ENCODE measurements around the gene BTNL8.
"Not testable (repeated sequence)": the region's sequence is repeated elsewhere in the genome, so short reads cannot be mapped to it uniquely, and the experiment has no call there.

BTNL8 gene

DNA sequence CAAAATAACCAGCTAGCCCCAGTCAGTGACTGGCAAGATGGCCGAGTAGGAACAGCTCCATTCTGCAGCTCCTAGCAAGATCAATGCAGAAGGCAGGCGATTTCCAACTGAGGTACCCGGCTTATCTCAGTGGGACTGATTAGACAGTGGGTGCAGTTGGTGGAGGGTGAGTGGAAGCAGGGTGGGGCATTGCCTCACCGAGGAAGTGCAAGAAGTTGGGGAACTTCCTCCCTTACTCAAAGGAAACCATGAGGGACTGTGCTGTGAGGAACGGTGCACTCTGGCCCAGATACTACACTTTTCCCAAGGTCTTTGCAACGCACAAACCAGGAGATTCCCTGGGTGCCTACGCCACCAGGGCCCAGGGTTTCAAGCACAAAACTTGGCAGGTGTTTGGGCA lies 9.6 kb upstream of the BTNL8 start:
- Histone ChIP-seq H3K4me1 (ENCODE audit: insufficient read depth, low read length) (no peaks in the 10 kb centered on the region), H3K36me3 (ENCODE audit: insufficient read depth, low read depth, low read length) (no peaks in the 10 kb centered on the region), H3K27me3 (ENCODE audit: insufficient read depth, low read length) (no peaks in the 10 kb centered on the region), H3K9ac (ENCODE audit: low read depth, low read length) (no peak overlapping the region), H3K9me3 (ENCODE audit: insufficient read depth, low read depth, low read length) (no peaks in the 10 kb centered on the region), H3K27ac (ENCODE audit: low read length) (no peak overlapping the region), H3K4me3 (ENCODE audit: low read length) (no peak overlapping the region)

DNA sequence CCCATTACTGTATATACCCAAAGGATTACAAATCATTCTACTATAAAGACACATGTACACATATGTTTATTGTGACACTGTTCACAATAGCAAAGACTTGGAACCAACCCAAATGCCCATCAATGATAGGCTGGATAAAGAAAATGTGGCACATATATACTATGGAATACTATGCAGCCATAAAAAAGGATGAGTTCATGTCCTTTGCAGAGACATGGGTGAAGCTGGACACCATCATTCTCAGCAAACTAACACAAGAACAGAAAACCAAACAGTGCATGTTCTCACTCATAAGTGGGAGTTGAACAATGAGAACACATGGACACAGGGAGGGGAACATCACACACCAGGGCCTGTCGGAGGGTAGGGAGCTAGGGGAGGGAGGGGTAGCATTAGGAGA lies 3.6 kb upstream of the BTNL8 start:
- H3K36me3 ChIP-seq (ENCODE audit: insufficient read depth, low read depth, low read length); H3K4me3 ChIP-seq (ENCODE audit: low read length); H3K4me1 ChIP-seq (ENCODE audit: insufficient read depth, low read length): not testable (repeated sequence)

DNA sequence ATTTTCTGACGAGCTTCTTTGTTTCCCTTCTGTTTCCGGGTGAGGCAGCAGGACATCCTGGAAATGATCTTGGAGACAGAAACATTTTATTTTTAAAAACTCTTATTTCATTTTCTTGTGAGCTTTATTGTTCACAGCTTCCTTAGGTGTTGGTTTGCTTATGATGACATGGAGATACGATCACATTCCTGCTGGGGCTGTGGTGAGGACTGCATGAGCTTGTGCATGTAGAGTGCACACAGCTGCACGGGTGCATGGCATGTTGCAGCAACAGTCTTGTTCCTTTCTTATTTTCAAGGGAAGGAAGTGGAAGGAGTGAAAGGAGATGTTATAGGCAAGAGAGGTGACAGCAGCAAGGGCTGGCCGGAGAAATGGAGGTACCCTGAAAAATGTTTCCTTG lies 1.2 kb downstream of the BTNL8 start:
- Histone ChIP-seq H3K9ac (ENCODE audit: low read depth, low read length) (no peak overlapping the region), H3K36me3 (ENCODE audit: insufficient read depth, low read depth, low read length) (no peaks in the 10 kb centered on the region), H3K9me3 (ENCODE audit: insufficient read depth, low read depth, low read length) (no peaks in the 10 kb centered on the region), H3K27me3 (ENCODE audit: insufficient read depth, low read length) (no peaks in the 10 kb centered on the region), H3K27ac (ENCODE audit: low read length) (no peak overlapping the region), H3K4me1 (ENCODE audit: insufficient read depth, low read length) (no peaks in the 10 kb centered on the region), H3K4me3 (ENCODE audit: low read length) (no peak overlapping the region)

More for the DNA sequence above, 3.6 kb upstream of the BTNL8 start:
- not testable (repeated sequence) for H3K9me3 ChIP-seq (ENCODE audit: insufficient read depth, low read depth, low read length); H3K9ac ChIP-seq (ENCODE audit: low read depth, low read length); H3K27me3 ChIP-seq (ENCODE audit: insufficient read depth, low read length); H3K27ac ChIP-seq (ENCODE audit: low read length)

DNA sequence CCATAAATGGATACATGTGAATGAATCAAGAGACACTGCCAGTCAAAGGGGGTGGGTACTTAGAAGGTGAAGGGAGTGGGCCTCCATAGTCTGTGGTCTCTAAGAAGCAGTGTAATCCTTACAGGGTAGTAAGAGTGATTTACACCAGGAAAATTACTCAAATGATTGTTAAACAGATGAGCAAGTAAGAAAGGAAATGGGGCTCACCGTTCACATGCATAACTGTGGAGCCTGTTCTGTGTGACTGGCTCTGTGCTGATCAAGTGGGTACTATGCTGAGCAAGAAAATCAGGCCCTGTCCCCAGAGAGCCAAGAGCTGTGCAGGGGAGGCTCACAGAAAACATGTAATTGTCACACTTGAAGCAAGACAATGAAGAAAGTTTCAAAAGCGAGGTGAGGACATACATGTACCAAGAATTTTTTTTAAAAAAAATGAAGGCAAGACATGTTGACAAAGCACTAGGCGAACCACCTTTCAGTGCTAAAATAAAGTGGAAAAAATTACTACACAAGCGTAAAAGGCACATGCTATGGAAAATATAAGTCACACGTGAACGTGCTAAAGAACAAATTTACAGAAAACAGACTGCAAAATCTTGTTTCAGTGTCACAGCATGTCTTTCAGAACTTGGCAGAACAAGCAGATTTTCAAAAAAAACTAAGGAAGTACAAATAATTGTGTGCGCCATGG lies 2.5 kb downstream of the BTNL8 start:
- Histone ChIP-seq H3K4me1 (ENCODE audit: insufficient read depth, low read length) (no peaks in the 10 kb centered on the region), H3K27ac (ENCODE audit: low read length) (no peak overlapping the region), H3K9ac (ENCODE audit: low read depth, low read length) (no peak overlapping the region), H3K36me3 (ENCODE audit: insufficient read depth, low read depth, low read length) (no peaks in the 10 kb centered on the region), H3K4me3 (ENCODE audit: low read length) (no peak overlapping the region), H3K27me3 (ENCODE audit: insufficient read depth, low read length) (no peaks in the 10 kb centered on the region), H3K9me3 (ENCODE audit: insufficient read depth, low read depth, low read length) (no peaks in the 10 kb centered on the region)

DNA sequence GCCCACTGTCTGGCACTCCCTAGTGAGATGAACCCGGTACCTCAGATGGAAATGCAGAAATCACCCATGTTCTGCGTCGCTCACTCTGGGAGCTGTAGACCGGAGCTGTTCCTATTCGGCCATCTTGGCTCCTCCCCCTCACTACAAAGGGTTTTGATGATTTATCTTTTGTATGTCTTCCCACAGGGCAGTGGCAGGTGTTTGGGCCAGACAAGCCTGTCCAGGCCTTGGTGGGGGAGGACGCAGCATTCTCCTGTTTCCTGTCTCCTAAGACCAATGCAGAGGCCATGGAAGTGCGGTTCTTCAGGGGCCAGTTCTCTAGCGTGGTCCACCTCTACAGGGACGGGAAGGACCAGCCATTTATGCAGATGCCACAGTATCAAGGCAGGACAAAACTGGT lies 9.4 kb downstream of the BTNL8 start:
- no peaks in the 10 kb centered on the region; the same call in 1 of the 2 replicates for H3K9me3 ChIP-seq (ENCODE audit: insufficient read depth, low read depth, low read length)
- H3K4me3 ChIP-seq (ENCODE audit: low read length) = peak overlapping the region; percentile 2; the same call in 1 of the 2 replicates
- peaks cover 14% of the 10 kb centered on the region; the same call in 1 of the 2 replicates for H3K4me1 ChIP-seq (ENCODE audit: insufficient read depth, low read length)
- H3K27me3 ChIP-seq (ENCODE audit: insufficient read depth, low read length) = no peaks in the 10 kb centered on the region
- H3K27ac ChIP-seq (ENCODE audit: low read length) = no peak overlapping the region
- no peaks in the 10 kb centered on the region for H3K36me3 ChIP-seq (ENCODE audit: insufficient read depth, low read depth, low read length)
- H3K9ac ChIP-seq (ENCODE audit: low read depth, low read length) = no peak overlapping the region

DNA sequence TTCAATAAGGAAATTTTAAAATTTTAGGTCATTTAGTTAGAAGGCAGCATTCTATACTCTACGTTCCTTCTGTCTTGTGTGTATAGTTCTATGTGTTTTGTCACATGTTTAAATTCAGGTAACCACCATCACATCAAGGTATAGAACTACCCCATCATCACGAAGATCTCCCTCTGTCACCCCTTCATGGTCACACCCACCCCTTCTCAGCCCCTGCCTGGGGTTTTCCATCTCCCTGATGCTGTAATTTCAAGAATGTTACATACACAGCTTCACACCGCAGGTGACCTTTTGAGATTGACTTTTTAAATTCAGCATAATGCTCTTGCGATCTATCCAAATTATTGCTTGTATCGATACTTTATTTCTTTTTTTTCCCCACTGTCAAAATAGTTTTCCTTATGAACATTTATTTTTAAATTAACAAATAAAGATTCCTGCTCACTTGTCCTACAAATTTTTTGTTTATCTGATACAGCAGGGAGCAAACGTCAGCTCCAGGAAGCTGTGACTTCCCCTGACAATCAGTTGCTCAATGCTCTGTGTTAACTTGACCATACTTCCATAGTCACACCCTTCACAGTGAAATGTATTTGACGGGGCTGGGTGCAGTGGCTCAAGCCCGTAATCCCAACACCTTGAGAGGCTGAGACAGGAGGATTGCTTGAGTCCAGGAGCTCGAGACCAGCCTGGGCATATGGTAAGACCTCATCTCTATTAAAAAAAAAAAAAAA lies 10.2 kb downstream of the BTNL8 start:
- Histone ChIP-seq H3K27ac (ENCODE audit: low read length) (no peak overlapping the region), H3K36me3 (ENCODE audit: insufficient read depth, low read depth, low read length) (no peaks in the 10 kb centered on the region)

DNA sequence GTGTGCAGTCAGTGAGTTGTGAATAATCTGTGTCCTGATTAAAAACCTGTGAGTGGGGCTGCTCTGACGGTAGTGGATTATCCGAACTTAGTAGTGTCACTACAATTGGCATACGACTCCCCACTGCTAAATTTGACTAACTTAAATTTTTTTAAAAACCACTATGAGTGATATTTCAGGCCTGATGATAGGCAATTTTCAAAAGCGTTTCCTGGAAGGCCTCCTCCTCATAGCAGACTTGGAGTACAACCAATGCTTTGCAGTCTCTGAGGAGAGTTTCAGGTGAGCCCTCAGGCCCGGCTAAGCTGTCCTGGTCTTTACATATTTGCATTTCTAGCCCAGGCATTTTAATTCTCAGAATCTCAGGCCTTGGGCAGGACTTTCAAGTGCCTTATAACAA lies 10.8 kb downstream of the BTNL8 start:
- Histone ChIP-seq H3K27ac (ENCODE audit: low read length) (no peak overlapping the region), H3K9me3 (ENCODE audit: insufficient read depth, low read depth, low read length) (no peaks in the 10 kb centered on the region; the same call in 1 of the 2 replicates), H3K27me3 (ENCODE audit: insufficient read depth, low read length) (no peaks in the 10 kb centered on the region), H3K4me1 (ENCODE audit: insufficient read depth, low read length) (peaks cover 14% of the 10 kb centered on the region; the same call in 1 of the 2 replicates), H3K9ac (ENCODE audit: low read depth, low read length) (no peak overlapping the region), H3K36me3 (ENCODE audit: insufficient read depth, low read depth, low read length) (no peaks in the 10 kb centered on the region), H3K4me3 (ENCODE audit: low read length) (no peak overlapping the region)

More for the DNA sequence above, 10.2 kb downstream of the BTNL8 start:
- no peaks in the 10 kb centered on the region for H3K27me3 ChIP-seq (ENCODE audit: insufficient read depth, low read length)
- H3K9me3 ChIP-seq (ENCODE audit: insufficient read depth, low read depth, low read length) = no peaks in the 10 kb centered on the region; the same call in 1 of the 2 replicates
- H3K9ac ChIP-seq (ENCODE audit: low read depth, low read length) = no peak overlapping the region
- H3K4me1 ChIP-seq (ENCODE audit: insufficient read depth, low read length) = peaks cover 14% of the 10 kb centered on the region; the same call in 1 of the 2 replicates
- no peak overlapping the region for H3K4me3 ChIP-seq (ENCODE audit: low read length)

DNA sequence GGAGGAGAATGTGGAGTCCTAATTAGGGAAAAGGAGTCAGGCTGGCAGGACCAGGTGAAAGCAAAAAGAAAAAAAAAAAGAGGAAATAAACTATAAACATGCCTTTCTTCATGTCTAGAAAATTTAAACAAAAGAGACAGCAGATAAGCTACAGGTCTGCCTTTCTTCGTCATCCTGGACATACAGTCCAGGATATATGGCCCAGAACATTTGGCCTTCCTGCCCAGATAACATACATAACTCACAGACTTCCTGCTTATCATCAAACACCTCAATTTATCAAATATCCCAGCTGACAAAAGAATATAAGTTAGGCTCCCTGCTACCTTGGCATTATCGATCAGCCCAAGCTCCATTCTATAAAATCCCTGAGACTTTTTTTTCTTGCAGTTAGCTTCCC lies 11.2 kb downstream of the BTNL8 start:
- H3K9ac ChIP-seq (ENCODE audit: low read depth, low read length) = no peak overlapping the region
- peaks cover 14% of the 10 kb centered on the region; the same call in 1 of the 2 replicates for H3K4me1 ChIP-seq (ENCODE audit: insufficient read depth, low read length)
- no peaks in the 10 kb centered on the region for H3K36me3 ChIP-seq (ENCODE audit: insufficient read depth, low read depth, low read length)
- no peaks in the 10 kb centered on the region for H3K27me3 ChIP-seq (ENCODE audit: insufficient read depth, low read length)
- no peak overlapping the region for H3K4me3 ChIP-seq (ENCODE audit: low read length)
- no peaks in the 10 kb centered on the region; the same call in 1 of the 2 replicates for H3K9me3 ChIP-seq (ENCODE audit: insufficient read depth, low read depth, low read length)
- no peak overlapping the region for H3K27ac ChIP-seq (ENCODE audit: low read length)

DNA sequence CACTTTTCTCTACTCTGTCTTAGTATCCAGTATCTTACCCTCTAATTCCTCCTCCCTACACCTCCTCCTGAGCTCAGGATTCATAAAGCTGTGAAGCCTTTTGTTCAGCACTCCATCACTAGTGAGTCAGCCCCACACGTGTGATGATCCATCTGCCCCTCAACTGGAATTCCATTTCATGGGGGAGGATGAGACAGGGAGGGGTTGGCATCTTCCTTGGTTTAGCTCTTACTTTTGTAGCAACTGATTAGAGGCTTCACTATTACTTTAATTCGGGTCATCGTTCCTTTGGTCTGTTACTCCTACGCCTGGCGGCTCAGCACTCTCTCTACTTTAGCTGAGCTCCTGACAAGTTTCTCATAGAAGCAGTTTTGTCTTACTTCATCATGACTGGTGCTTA lies 11.8 kb downstream of the BTNL8 start:
- Histone ChIP-seq H3K27ac (ENCODE audit: low read length) (no peak overlapping the region), H3K9ac (ENCODE audit: low read depth, low read length) (no peak overlapping the region), H3K4me3 (ENCODE audit: low read length) (no peak overlapping the region), H3K4me1 (ENCODE audit: insufficient read depth, low read length) (peaks cover 14% of the 10 kb centered on the region; the same call in 1 of the 2 replicates), H3K27me3 (ENCODE audit: insufficient read depth, low read length) (no peaks in the 10 kb centered on the region), H3K9me3 (ENCODE audit: insufficient read depth, low read depth, low read length) (no peaks in the 10 kb centered on the region; the same call in 1 of the 2 replicates), H3K36me3 (ENCODE audit: insufficient read depth, low read depth, low read length) (no peaks in the 10 kb centered on the region)

DNA sequence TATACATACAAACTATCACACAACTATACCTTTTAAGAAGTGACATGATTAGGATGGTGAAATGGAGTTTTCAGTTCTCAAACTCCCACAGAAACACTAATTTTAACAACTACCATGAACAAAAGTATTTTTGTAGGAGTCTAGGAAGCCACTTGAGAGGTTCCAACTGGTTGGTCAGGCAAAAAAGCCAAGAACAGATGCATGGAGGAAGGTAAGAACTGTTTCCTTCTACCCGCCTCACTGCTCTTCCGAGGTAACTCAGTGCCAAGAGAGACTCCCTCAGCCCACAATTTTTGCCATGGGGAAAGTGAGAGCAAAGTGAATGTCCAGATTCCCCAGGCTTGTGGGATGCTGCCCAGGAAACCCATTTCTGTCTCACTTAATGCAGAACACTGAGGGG lies 15.7 kb downstream of the BTNL8 start:
- H3K9me3 ChIP-seq (ENCODE audit: insufficient read depth, low read depth, low read length) = no peaks in the 10 kb centered on the region
- H3K4me3 ChIP-seq (ENCODE audit: low read length) = no peak overlapping the region
- H3K36me3 ChIP-seq (ENCODE audit: insufficient read depth, low read depth, low read length) = no peaks in the 10 kb centered on the region
- no peak overlapping the region for H3K27ac ChIP-seq (ENCODE audit: low read length)
- no peak overlapping the region for H3K9ac ChIP-seq (ENCODE audit: low read depth, low read length)
- H3K27me3 ChIP-seq (ENCODE audit: insufficient read depth, low read length) = no peaks in the 10 kb centered on the region
- 0 out of 2 replicates have a peak, but pooled peaks cover 6% of the 10 kb centered on the region for H3K4me1 ChIP-seq (ENCODE audit: insufficient read depth, low read length)

DNA sequence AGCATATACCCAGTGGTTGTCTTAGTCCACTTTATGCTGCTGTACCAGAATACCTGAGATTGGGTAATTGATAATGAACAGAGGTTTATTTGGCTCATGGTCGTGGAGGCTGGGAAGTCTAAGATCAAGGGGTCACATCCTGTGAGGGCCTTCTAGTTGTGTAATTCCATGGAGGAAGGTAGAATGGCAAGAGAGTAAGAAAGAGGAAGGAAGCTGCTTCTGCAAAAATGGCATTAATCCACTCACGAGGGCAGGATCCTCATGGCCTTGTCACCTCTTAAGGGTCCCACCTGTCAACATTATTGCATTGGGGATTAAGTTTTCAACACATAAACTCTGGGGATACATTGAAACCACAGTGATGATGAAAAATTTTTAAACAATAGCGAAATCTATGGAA lies 17.0 kb downstream of the BTNL8 start:
- Histone ChIP-seq H3K4me1 (ENCODE audit: insufficient read depth, low read length) (no peaks in the 10 kb centered on the region), H3K9ac (ENCODE audit: low read depth, low read length) (no peak overlapping the region), H3K36me3 (ENCODE audit: insufficient read depth, low read depth, low read length) (no peaks in the 10 kb centered on the region), H3K4me3 (ENCODE audit: low read length) (no peak overlapping the region), H3K27me3 (ENCODE audit: insufficient read depth, low read length) (no peaks in the 10 kb centered on the region), H3K9me3 (ENCODE audit: insufficient read depth, low read depth, low read length) (no peaks in the 10 kb centered on the region), H3K27ac (ENCODE audit: low read length) (no peak overlapping the region)

DNA sequence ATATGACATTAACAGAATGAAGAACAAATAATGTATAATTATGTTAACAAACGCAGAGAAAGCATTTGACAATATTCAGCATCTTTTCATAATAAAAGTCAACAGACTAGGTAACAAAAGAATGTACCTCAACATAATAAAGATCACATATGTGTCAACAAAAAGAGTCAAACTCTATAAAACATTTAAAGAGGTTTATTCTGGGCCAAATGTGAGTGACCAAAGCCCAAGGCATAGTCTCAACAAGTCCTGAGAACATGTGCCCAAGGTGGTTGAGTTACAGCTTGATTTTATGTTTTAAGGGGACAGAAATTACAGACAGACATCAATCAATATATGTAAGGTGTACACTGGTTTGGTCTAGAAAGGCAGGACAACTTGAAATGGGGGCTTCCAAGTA lies 19.4 kb downstream of the BTNL8 start:
- H3K4me3 ChIP-seq (ENCODE audit: low read length) = no peak overlapping the region
- no peak overlapping the region for H3K27ac ChIP-seq (ENCODE audit: low read length)
- H3K9ac ChIP-seq (ENCODE audit: low read depth, low read length) = no peak overlapping the region
- H3K27me3 ChIP-seq (ENCODE audit: insufficient read depth, low read length) = no peaks in the 10 kb centered on the region
- H3K36me3 ChIP-seq (ENCODE audit: insufficient read depth, low read depth, low read length) = no peaks in the 10 kb centered on the region
- no peaks in the 10 kb centered on the region for H3K9me3 ChIP-seq (ENCODE audit: insufficient read depth, low read depth, low read length)
- no peaks in the 10 kb centered on the region for H3K4me1 ChIP-seq (ENCODE audit: insufficient read depth, low read length)

Measured in iPS-20b (cell line).